Body of pancreas (tissue), 4 donors: ENCODE results near the gene CASR.

Experiments used
- POLR2A ChIP-seq, 3 donors: fragments of 450-650 bp; IDR thresholded peaks; one replicate each; pipeline ENCODE4 v1.6.1; 2016; ENCODE audit warnings: antibody characterized with exemption in 3 of 3, mild to moderate bottlenecking in 2 of 3
- TF ChIP-seq, protein P1 (sequence below), 7 experiments: fragments of 450-650 bp in 4 of 7; fragments of 200-600 bp in 3 of 7; sonication (generic) in 3 of 7; IDR thresholded peaks; one replicate each; pipeline ENCODE4 v1.5.1; 2016 to 2019; ENCODE audit warnings: antibody characterized with exemption in 7 of 7

DNA sequence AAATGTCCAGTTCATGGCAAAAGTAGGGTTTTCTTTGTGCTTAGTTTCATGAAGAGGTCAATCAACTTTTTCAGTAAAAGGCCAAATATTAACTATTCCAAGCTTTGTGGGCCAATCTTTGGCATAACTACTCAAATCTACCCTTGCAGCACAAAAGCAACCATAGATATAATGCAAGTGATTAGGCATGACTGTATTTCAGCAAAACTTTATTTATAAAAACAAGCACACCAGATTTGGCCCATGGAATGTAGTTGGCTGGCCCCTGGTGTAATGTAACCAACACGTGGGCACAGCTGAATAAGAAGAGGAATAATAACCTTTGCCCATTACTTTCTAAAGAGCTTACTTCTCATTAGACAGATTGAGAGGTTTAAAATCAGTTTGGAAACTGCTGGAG lies 50.6 kb downstream of the CASR start:
- TF ChIP-seq, protein P1, sequence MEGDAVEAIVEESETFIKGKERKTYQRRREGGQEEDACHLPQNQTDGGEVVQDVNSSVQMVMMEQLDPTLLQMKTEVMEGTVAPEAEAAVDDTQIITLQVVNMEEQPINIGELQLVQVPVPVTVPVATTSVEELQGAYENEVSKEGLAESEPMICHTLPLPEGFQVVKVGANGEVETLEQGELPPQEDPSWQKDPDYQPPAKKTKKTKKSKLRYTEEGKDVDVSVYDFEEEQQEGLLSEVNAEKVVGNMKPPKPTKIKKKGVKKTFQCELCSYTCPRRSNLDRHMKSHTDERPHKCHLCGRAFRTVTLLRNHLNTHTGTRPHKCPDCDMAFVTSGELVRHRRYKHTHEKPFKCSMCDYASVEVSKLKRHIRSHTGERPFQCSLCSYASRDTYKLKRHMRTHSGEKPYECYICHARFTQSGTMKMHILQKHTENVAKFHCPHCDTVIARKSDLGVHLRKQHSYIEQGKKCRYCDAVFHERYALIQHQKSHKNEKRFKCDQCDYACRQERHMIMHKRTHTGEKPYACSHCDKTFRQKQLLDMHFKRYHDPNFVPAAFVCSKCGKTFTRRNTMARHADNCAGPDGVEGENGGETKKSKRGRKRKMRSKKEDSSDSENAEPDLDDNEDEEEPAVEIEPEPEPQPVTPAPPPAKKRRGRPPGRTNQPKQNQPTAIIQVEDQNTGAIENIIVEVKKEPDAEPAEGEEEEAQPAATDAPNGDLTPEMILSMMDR (IDR thresholded peaks at IDR 0.05): no peak
- no peak for TF ChIP-seq POLR2A (IDR thresholded peaks at IDR 0.05)
